HCT116 (cell line): Measurements from ENCODE around the gene ZNF776. TPM values are rescaled to one million over a fixed set of nuclear protein-coding genes. Genes with fewer than 3 reads are reported as not detected.

Experiments
- ATAC-seq: fragments of 200-7000 bp; cut with Tn5 transposase; 2 replicates; pipeline ENCODE4 v1.9.1; 2020; ENCODE audit warnings: mild to moderate bottlenecking, moderate library complexity
- BruUV-seq: library from RNA; stranded (reverse); fragments of 400-500 nt; replicated peaks from 2 replicates; lab custom pipeline; 2021; lab: Mats Ljungman, UMichigan
- CTCF ChIA-PET: fragments of 300-600 bp; sonication (Branson Sonifier 250); formaldehyde crosslinking; loops from one replicate; lab custom pipeline; 2021; ENCODE audit warnings: antibody characterized with exemption; lab: Charles Lee
- POLR2A ChIA-PET: fragments of 300-600, 350-600 bp; sonication (Branson Sonifier 250); formaldehyde crosslinking; loops from one replicate; lab custom pipeline; 2021; ENCODE audit warnings: antibody characterized with exemption; lab: Charles Lee
- RAD21 ChIA-PET, 2 experiments: fragments of 300-600 bp; sonication (Branson Sonifier 250); formaldehyde crosslinking; loops; one replicate each; lab custom pipeline; 2023; ENCODE audit warnings: low total read pairs in 2 of 2; ENCODE audit not compliant: uncharacterized antibody in 2 of 2, unreplicated experiment in 2 of 2, low non-redundant PET in 1 of 2; lab: Charles Lee
- DNase-seq: peaks from one replicate; pipeline ENCODE4 v3.0.0-alpha.2; 2010; ENCODE audit warnings: low read depth, low spot score
- H2AFZ ChIP-seq: fragments of 200-600 bp; shearing (Covaris generic), sonication (generic); 2 replicates; pipeline ENCODE4 v1.6.1; 2017; ENCODE audit warnings: low read depth, mixed run types, mixed read lengths, antibody characterized with exemption, low read length; ENCODE audit not compliant: poor library complexity, severe bottlenecking
- H3K27ac ChIP-seq: 2 replicates; pipeline ENCODE4 v1.5.1; 2012; ENCODE audit warnings: low read depth, low read length
- H3K27me3 ChIP-seq: fragments of 200-600 bp; sonication (generic); 2 replicates; pipeline ENCODE4 v1.6.1; 2016; ENCODE audit warnings: mixed run types, low read length, mixed read lengths; ENCODE audit not compliant: insufficient read depth
- H3K36me3 ChIP-seq, 2 experiments: fragments of 200-500 bp in 1 of 2; fragments of 200-600 bp in 1 of 2; sonication (Bioruptor generic) in 1 of 2; sonication (generic) in 1 of 2; 2 replicates each; pipeline versions ENCODE4 v1.5.1 to v1.6.1; 2014 to 2016; ENCODE audit warnings: low read length in 2 of 2, inconsistent platforms in 1 of 2, mixed read lengths in 1 of 2, mixed run types in 1 of 2; ENCODE audit not compliant: insufficient read depth in 2 of 2, control insufficient read depth in 1 of 2
- H3K4me1 ChIP-seq, 2 experiments: fragments of 200-600 bp in 1 of 2; sonication (generic) in 1 of 2; 2 replicates each; pipeline versions ENCODE4 v1.5.1 to v1.6.1; 2012 to 2017; ENCODE audit warnings: low read length in 2 of 2, inconsistent platforms in 1 of 2, mild to moderate bottlenecking in 1 of 2, mixed read lengths in 1 of 2, mixed run types in 1 of 2, moderate library complexity in 1 of 2; ENCODE audit not compliant: insufficient read depth in 2 of 2, control insufficient read depth in 1 of 2
- H3K4me2 ChIP-seq: fragments of 200-600 bp; sonication (generic); 2 replicates; pipeline ENCODE4 v1.6.1; 2017; ENCODE audit warnings: mixed run types, low read length, mixed read lengths
- H3K4me3 ChIP-seq, 2 experiments: fragments of 200-600 bp in 1 of 2; sonication (generic) in 1 of 2; replicated peaks in 1 of 2; 2 replicates each; pipeline ENCODE4 v1.5.1; 2011 to 2016; ENCODE audit warnings: low read length in 2 of 2, control low read depth in 1 of 2, low read depth in 1 of 2, mild to moderate bottlenecking in 1 of 2, mixed read lengths in 1 of 2, mixed run types in 1 of 2
- H3K79me2 ChIP-seq: fragments of 200-600 bp; sonication (generic); 2 replicates; pipeline ENCODE4 v1.6.1; 2017; ENCODE audit warnings: mild to moderate bottlenecking, mixed run types, low read length, moderate library complexity, mixed read lengths; ENCODE audit not compliant: insufficient read depth
- H3K9ac ChIP-seq: fragments of 200-600 bp; sonication (generic); 2 replicates; pipeline ENCODE4 v1.6.1; 2016; ENCODE audit warnings: low read length, mixed read lengths
- H3K9me2 ChIP-seq: fragments of 200-600 bp; sonication (generic), shearing (Covaris generic); 2 replicates; pipeline ENCODE4 v1.6.1; 2017; ENCODE audit warnings: mixed run types, mild to moderate bottlenecking, moderate library complexity; ENCODE audit not compliant: insufficient read depth
- H3K9me3 ChIP-seq, 2 experiments: fragments of 200-500 bp in 1 of 2; fragments of 200-600 bp in 1 of 2; sonication (Bioruptor generic) in 1 of 2; sonication (generic) in 1 of 2; 2 replicates each; pipeline ENCODE4 v1.6.1; 2014 to 2017; ENCODE audit warnings: low read length in 2 of 2, mixed read lengths in 2 of 2, inconsistent platforms in 1 of 2, low read depth in 1 of 2, mild to moderate bottlenecking in 1 of 2, mixed run types in 1 of 2, moderate library complexity in 1 of 2; ENCODE audit not compliant: control insufficient read depth in 1 of 2, insufficient read depth in 1 of 2
- H4K20me1 ChIP-seq: fragments of 200-600 bp; sonication (generic), shearing (Covaris generic); 2 replicates; pipeline ENCODE4 v1.6.1; 2017; ENCODE audit warnings: mixed run types, mild to moderate bottlenecking, moderate library complexity; ENCODE audit not compliant: insufficient read depth
- CBX3 ChIP-seq: IDR thresholded peaks from 2 replicates; pipeline ENCODE4 v1.6.1; 2012; ENCODE audit warnings: low read depth
- CEBPB ChIP-seq: IDR thresholded peaks from 2 replicates; pipeline ENCODE4 v1.6.1; 2012; ENCODE audit warnings: low read depth
- EGR1 ChIP-seq: IDR thresholded peaks from 2 replicates; pipeline ENCODE4 v1.6.1; 2012; ENCODE audit warnings: low read depth
- ELF1 ChIP-seq: IDR thresholded peaks from 2 replicates; pipeline ENCODE4 v1.6.1; 2012; ENCODE audit warnings: low read depth, borderline replicate concordance
- EZH2phosphoT487 ChIP-seq: fragments of 200-600 bp; IDR thresholded peaks from 2 replicates; pipeline ENCODE4 v1.6.1; 2018; ENCODE audit warnings: antibody characterized with exemption, borderline replicate concordance
- FOSL1 ChIP-seq: IDR thresholded peaks from 2 replicates; pipeline ENCODE4 v1.6.1; 2012; ENCODE audit warnings: low read depth
- JUND ChIP-seq: IDR thresholded peaks from 2 replicates; pipeline ENCODE4 v1.6.1; 2012
- MAX ChIP-seq: IDR thresholded peaks from 2 replicates; pipeline ENCODE4 v1.6.1; 2012
- POLR2AphosphoS5 ChIP-seq: IDR thresholded peaks from 2 replicates; pipeline ENCODE4 v1.6.1; 2011; ENCODE audit warnings: mild to moderate bottlenecking, low read depth, low read length, moderate library complexity
- RAD21 ChIP-seq: IDR thresholded peaks from 2 replicates; pipeline ENCODE4 v1.6.1; 2012; ENCODE audit warnings: low read depth, mild to moderate bottlenecking
- REST ChIP-seq: IDR thresholded peaks from 2 replicates; pipeline ENCODE4 v1.6.1; 2012; ENCODE audit warnings: low read depth
- SIN3A ChIP-seq: IDR thresholded peaks from 2 replicates; pipeline ENCODE4 v1.6.1; 2012; ENCODE audit warnings: low read depth
- SP1 ChIP-seq: IDR thresholded peaks from 2 replicates; pipeline ENCODE4 v1.6.1; 2012; ENCODE audit warnings: low read depth
- SRF ChIP-seq: IDR thresholded peaks from 2 replicates; pipeline ENCODE4 v1.6.1; 2012; ENCODE audit warnings: low read depth
- TCF7L2 ChIP-seq: IDR thresholded peaks from 2 replicates; pipeline ENCODE4 v1.7.0; 2011; ENCODE audit warnings: borderline replicate concordance, inconsistent platforms; ENCODE audit not compliant: insufficient read depth, insufficient read length; ENCODE audit errors: extremely low read depth
- YY1 ChIP-seq: IDR thresholded peaks from 2 replicates; pipeline ENCODE4 v1.6.1; 2011; ENCODE audit warnings: low read length, low read depth, moderate library complexity, mild to moderate bottlenecking; ENCODE audit not compliant: insufficient replicate concordance; ENCODE audit errors: extremely low read depth
- ZFX ChIP-seq: fragments of 450-650 bp; IDR thresholded peaks from 2 replicates; pipeline ENCODE4 v1.6.1; 2017
- ZNF274 ChIP-seq: fragments of 200-500 bp; sonication (Bioruptor generic); IDR thresholded peaks from 2 replicates; pipeline ENCODE4 v1.6.1; 2014; ENCODE audit warnings: mild to moderate bottlenecking, low read depth, low read length, inconsistent platforms
- intact Hi-C: fragments of 100-400 bp; cut with micrococcal nuclease; formaldehyde crosslinking; loops from 2 replicates; pipeline ENCODE4 v1.10.0; 2022
- total RNA-seq: library from RNA; stranded (reverse); gene quantifications from one replicate; pipeline ENCODE4 v1.2.1, GENCODE V29; 2021; ENCODE audit not compliant: unreplicated experiment
- TF ChIP-seq, protein P1 (sequence below): IDR thresholded peaks from 2 replicates; pipeline ENCODE4 v1.6.1; 2012

Gene ZNF776
- total RNA-seq, 1 experiment from 2014 or later = 8.6 TPM

GRCh38 chr19:57803265-57803593, 56.6 kb downstream of the ZNF776 start:
- ChIA-PET RAD21 (no interaction called here), CTCF (no interaction called here), POLR2A (interaction anchor here (1.3 kb wide), 1 partner anchor 12 kb away, joined by 3 read pairs; no protein-coding TSS in a partner anchor)
- intact Hi-C loops = loop anchor here (5.0 kb wide), 1 partner anchor 56 kb away; the partner anchor contains the start of gene ZNF776
- H4K20me1 ChIP-seq = no peaks in the 10 kb centered on the region
- DNase-seq (no peak), ATAC-seq (peak; percentile 67)
- no peaks in the 10 kb centered on the region for H3K79me2 ChIP-seq
- BruUV-seq = no TSS peak
- peak overlapping the region; percentile 87 for H3K4me2 ChIP-seq
- peak overlapping the region; percentile 58 for H3K27ac ChIP-seq
- H3K36me3 ChIP-seq = peaks cover 8% of the 10 kb centered on the region in 2 experiments; a peak in 3 of 4 replicates
- H3K27me3 ChIP-seq = no peaks in the 10 kb centered on the region
- H3K4me3 ChIP-seq = peak overlapping the region; percentile 55 to 61
- H3K9me2 ChIP-seq = no peaks in the 10 kb centered on the region
- H3K9me3 ChIP-seq = no peaks in the 10 kb centered on the region
- TF ChIP-seq EZH2phosphoT487 (no peak), CEBPB (no peak), RAD21 (no peak), SP1 (no peak), CBX3 (no peak), EGR1 (no peak), JUND (no peak), SIN3A (no peak), MAX (no peak), ELF1 (no peak), SRF (no peak), POLR2AphosphoS5 (no peak), ZFX (no peak), ZNF274 (no peak), FOSL1 (no peak), TCF7L2 (no peak), REST (no peak), YY1 (no peak)
- TF ChIP-seq, protein P1, sequence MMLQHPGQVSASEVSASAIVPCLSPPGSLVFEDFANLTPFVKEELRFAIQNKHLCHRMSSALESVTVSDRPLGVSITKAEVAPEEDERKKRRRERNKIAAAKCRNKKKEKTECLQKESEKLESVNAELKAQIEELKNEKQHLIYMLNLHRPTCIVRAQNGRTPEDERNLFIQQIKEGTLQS = no peak
- H3K9ac ChIP-seq = peak overlapping the region; percentile 59
- H3K4me1 ChIP-seq = peaks cover 9 to 20% of the 10 kb centered on the region in 2 experiments; a peak in 3 of 4 replicates
- no peak overlapping the region for H2AFZ ChIP-seq
